ENCODE data around the gene SLC36A4.

Gene SLC36A4

GRCh38 chr11:93169950-93170561, 27.7 kb downstream of the SLC36A4 start:
- Histone ChIP-seq H3K4me2 (no peak overlapping the region), H3K27ac (no peak overlapping the region), H3K9ac (no peak overlapping the region), H3K4me1 (peaks cover 17 to 21% (median 18%) of the 10 kb centered on the region in 10 experiments), H3K27me3 (no peaks in the 10 kb centered on the region), H3K9me3 (replicated peaks in 1 of 11) (no peaks in the 10 kb centered on the region), H3K36me3 (peaks cover 4 to 25% (median 10%) of the 10 kb centered on the region in 11 experiments; a peak in 17 of 22 replicates), H4K20me1 (no peaks in the 10 kb centered on the region), H3K4me3 (no peak overlapping the region)
- no peak for TF ChIP-seq Cebpa-rat (IDR thresholded peaks at IDR 0.05)

GRCh38 chr11:93169143-93169542, 28.6 kb downstream of the SLC36A4 start:
- no peaks in the 10 kb centered on the region for H4K20me1 ChIP-seq
- no peak overlapping the region for H3K4me3 ChIP-seq
- H3K27me3 ChIP-seq: no peaks in the 10 kb centered on the region
- no peak overlapping the region for H3K9ac ChIP-seq
- peaks cover 13 to 34% (median 19%) of the 10 kb centered on the region in 11 experiments; a peak in 21 of 22 replicates for H3K36me3 ChIP-seq
- H3K4me1 ChIP-seq: peaks cover 17 to 21% (median 18%) of the 10 kb centered on the region in 10 experiments
- TF ChIP-seq Cebpa-rat (IDR thresholded peaks at IDR 0.05): peak in 5 of 11 experiments; percentile 31 to 76 (median 43); a peak in 8 of 22 replicates
- no peak overlapping the region for H3K4me2 ChIP-seq
- no peak overlapping the region for H3K27ac ChIP-seq
- no peaks in the 10 kb centered on the region for H3K9me3 ChIP-seq (replicated peaks in 1 of 11)

GRCh38 chr11:93166862-93167261, 30.9 kb downstream of the SLC36A4 start:
- Histone ChIP-seq H4K20me1 (no peaks in the 10 kb centered on the region), H3K9me3 (replicated peaks in 1 of 11) (no peaks in the 10 kb centered on the region), H3K4me2 (peak overlapping the region; percentile 17 to 67 (median 56)), H3K36me3 (peaks cover 26 to 57% (median 38%) of the 10 kb centered on the region in 11 experiments; a peak in 21 of 22 replicates), H3K4me1 (peaks cover 17 to 21% (median 18%) of the 10 kb centered on the region in 10 experiments), H3K27me3 (no peaks in the 10 kb centered on the region), H3K4me3 (no peak overlapping the region), H3K27ac (no peak overlapping the region; a peak in 2 of 22 replicates), H3K9ac (no peak overlapping the region)
- no peak for TF ChIP-seq Cebpa-rat (IDR thresholded peaks at IDR 0.05)

- no peaks in the 10 kb centered on the region for H3K9me3 ChIP-seq (replicated peaks in 1 of 11)
- TF ChIP-seq Cebpa-rat (IDR thresholded peaks at IDR 0.05): no peak
- peaks cover 17 to 21% (median 18%) of the 10 kb centered on the region in 10 experiments for H3K4me1 ChIP-seq
- no peak overlapping the region for H3K4me3 ChIP-seq
- H3K27ac ChIP-seq: no peak overlapping the region; a peak in 2 of 22 replicates
- peaks cover 31 to 64% (median 41%) of the 10 kb centered on the region in 11 experiments; a peak in 21 of 22 replicates for H3K36me3 ChIP-seq
- H4K20me1 ChIP-seq: no peaks in the 10 kb centered on the region
- H3K9ac ChIP-seq: no peak overlapping the region
- H3K4me2 ChIP-seq: peak overlapping the region; percentile 17 to 67 (median 56); a peak in 19 of 22 replicates
- H3K27me3 ChIP-seq: no peaks in the 10 kb centered on the region
These were observed 31.6 kb downstream of the SLC36A4 start for GRCh38 chr11:93166194-93166593.

GRCh38 chr11:93160808-93161207, 37.0 kb downstream of the SLC36A4 start:
- peaks cover 45 to 88% (median 65%) of the 10 kb centered on the region in 11 experiments; a peak in 21 of 22 replicates for H3K36me3 ChIP-seq
- no peak for TF ChIP-seq Cebpa-rat (IDR thresholded peaks at IDR 0.05)
- no peaks in the 10 kb centered on the region; a peak in 1 of 20 replicates for H3K4me1 ChIP-seq
- H3K27ac ChIP-seq: no peak overlapping the region
- H3K4me2 ChIP-seq: no peak overlapping the region
- H3K9me3 ChIP-seq (replicated peaks in 1 of 11): peaks cover 12 to 20% (median 17%) of the 10 kb centered on the region in 11 experiments
- no peak overlapping the region for H3K9ac ChIP-seq
- H3K4me3 ChIP-seq: no peak overlapping the region
- no peaks in the 10 kb centered on the region for H4K20me1 ChIP-seq
- H3K27me3 ChIP-seq: no peaks in the 10 kb centered on the region

- TF ChIP-seq Cebpa-rat (IDR thresholded peaks at IDR 0.05): no peak
- Histone ChIP-seq H3K36me3 (peaks cover 41 to 84% (median 64%) of the 10 kb centered on the region in 11 experiments; a peak in 21 of 22 replicates), H3K4me2 (no peak overlapping the region), H3K27ac (no peak overlapping the region), H4K20me1 (no peaks in the 10 kb centered on the region), H3K9me3 (replicated peaks in 1 of 11) (peaks cover 13 to 22% (median 19%) of the 10 kb centered on the region in 11 experiments), H3K27me3 (no peaks in the 10 kb centered on the region), H3K9ac (no peak overlapping the region), H3K4me3 (no peak overlapping the region), H3K4me1 (no peaks in the 10 kb centered on the region)
These were observed 37.6 kb downstream of the SLC36A4 start for GRCh38 chr11:93160156-93160555.

- Histone ChIP-seq H3K4me2 (no peak overlapping the region), H3K36me3 (peaks cover 38 to 80% (median 60%) of the 10 kb centered on the region in 11 experiments; a peak in 21 of 22 replicates), H3K9me3 (replicated peaks in 1 of 11) (peaks cover 13 to 22% (median 19%) of the 10 kb centered on the region in 11 experiments), H4K20me1 (no peaks in the 10 kb centered on the region), H3K4me3 (no peak overlapping the region), H3K4me1 (no peaks in the 10 kb centered on the region), H3K27ac (no peak overlapping the region), H3K27me3 (no peaks in the 10 kb centered on the region), H3K9ac (no peak overlapping the region)
- no peak for TF ChIP-seq Cebpa-rat (IDR thresholded peaks at IDR 0.05)
These were observed 38.1 kb downstream of the SLC36A4 start for GRCh38 chr11:93159721-93160120.

- H4K20me1 ChIP-seq: no peaks in the 10 kb centered on the region
- no peaks in the 10 kb centered on the region for H3K27me3 ChIP-seq
- TF ChIP-seq Cebpa-rat (IDR thresholded peaks at IDR 0.05): no peak
- no peaks in the 10 kb centered on the region for H3K4me1 ChIP-seq
- H3K4me3 ChIP-seq: no peak overlapping the region
- no peak overlapping the region for H3K9ac ChIP-seq
- no peak overlapping the region for H3K4me2 ChIP-seq
- peaks cover 13 to 22% (median 19%) of the 10 kb centered on the region in 11 experiments for H3K9me3 ChIP-seq (replicated peaks in 1 of 11)
- no peak overlapping the region for H3K27ac ChIP-seq
- H3K36me3 ChIP-seq: peaks cover 14 to 58% (median 30%) of the 10 kb centered on the region in 11 experiments; a peak in 21 of 22 replicates
These were observed 42.1 kb downstream of the SLC36A4 start for GRCh38 chr11:93155738-93156137.

- H3K4me3 ChIP-seq: no peak overlapping the region
- no peaks in the 10 kb centered on the region for H3K4me1 ChIP-seq
- H3K36me3 ChIP-seq: peaks cover 0 to 15% (median 7%) of the 10 kb centered on the region in 11 experiments; a peak in 10 of 22 replicates
- H3K27me3 ChIP-seq: no peaks in the 10 kb centered on the region
- TF ChIP-seq Cebpa-rat (IDR thresholded peaks at IDR 0.05): no peak
- H3K4me2 ChIP-seq: no peak overlapping the region
- no peak overlapping the region for H3K27ac ChIP-seq
- H3K9me3 ChIP-seq (replicated peaks in 1 of 11): no peaks in the 10 kb centered on the region
- no peak overlapping the region for H3K9ac ChIP-seq
- no peaks in the 10 kb centered on the region for H4K20me1 ChIP-seq
These were observed 52.3 kb downstream of the SLC36A4 start for GRCh38 chr11:93145390-93145915.

Measured in BLaER1 treated with 17β-estradiol and CSF1 and Interleukin-3, amounts not matched to agents 10 nM and 100 nM (cell line).